Measurements from ENCODE around the gene RPS19.

RPS19 gene

DNA sequence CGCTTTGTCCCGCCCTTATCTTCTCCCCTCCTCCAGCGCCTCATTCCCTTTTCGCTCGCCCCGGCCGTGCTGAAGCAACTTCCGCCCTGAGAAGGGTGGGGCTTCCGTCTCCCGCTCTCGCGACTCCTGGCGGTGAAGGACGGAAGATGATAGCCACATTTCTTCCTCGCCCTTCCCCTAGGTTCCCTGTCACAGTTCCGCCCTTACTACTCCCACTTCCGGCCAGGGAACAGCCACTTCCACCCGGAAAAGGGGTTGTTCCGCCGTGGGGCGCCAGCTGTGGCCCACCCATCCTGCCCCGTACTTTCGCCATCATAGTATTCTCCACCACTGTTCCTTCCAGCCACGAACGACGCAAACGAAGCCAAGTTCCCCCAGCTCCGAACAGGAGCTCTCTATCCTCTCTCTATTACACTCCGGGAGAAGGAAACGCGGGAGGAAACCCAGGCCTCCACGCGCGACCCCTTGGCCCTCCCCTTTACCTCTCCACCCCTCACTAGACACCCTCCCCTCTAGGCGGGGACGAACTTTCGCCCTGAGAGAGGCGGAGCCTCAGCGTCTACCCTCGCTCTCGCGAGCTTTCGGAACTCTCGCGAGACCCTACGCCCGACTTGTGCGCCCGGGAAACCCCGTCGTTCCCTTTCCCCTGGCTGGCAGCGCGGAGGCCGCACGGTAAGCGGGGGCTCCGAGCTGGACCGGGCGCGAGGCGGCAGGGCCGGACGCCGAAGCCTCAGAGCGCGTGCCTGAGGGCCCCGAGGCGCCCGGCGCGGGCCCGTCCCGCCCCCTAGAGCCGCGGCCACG is at the start of gene RPS19:
RPS19 (plus strand) TSS at position 638 of the 801 bp plus-strand sequence. CDS start 520 bp downstream, outside the sequence.
- peak; percentile 97 for DNase-seq (ENCODE audit: low read depth, low spot score)

GRCh38 chr19:41810301-41810700 is 49.8 kb upstream of the RPS19 start:
- no peak for DNase-seq (ENCODE audit: low read depth, low spot score)

DNA sequence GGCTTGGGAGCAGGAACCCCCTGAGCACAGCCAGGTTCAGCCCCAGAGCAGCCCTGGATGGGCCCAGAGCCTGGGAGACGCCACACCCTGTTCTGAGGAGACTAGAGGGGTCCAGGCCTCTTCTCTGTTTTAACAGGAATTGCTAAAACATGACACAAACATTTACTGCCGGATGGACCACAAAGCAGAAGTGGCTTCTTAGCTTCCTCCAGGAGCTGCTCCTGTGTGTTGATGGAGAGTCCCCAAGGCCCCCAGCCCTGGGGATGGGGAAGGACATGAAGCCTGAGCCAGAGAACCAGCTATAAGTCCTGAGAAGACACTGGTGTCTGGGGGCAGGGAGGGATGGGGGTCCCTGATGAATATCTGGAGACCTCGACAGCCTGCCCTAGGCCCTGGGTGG is 49.0 kb upstream of the RPS19 start:
- no peak for DNase-seq (ENCODE audit: low read depth, low spot score)

GRCh38 chr19:41811981-41812380 is 48.1 kb upstream of the RPS19 start:
- DNase-seq (ENCODE audit: low read depth, low spot score) = no peak

DNA sequence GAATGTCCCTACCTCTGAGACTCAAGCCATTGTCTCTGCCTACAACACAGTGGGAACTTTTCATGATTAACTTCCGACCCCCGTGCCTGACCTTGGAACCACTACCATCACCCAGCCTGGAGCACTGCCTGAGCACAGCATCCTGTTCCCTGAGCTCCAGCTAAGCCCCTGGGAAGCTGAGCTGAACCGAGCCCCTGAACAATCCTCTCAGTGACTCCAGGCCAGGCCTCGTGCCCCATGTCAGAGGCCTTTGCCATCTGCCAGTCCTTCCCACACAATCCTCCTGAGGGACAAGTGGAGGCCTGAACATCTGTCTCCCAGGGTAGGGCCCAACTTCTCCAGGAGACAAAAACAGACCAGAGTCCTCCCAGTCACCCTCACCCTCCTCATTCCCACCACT is 46.1 kb upstream of the RPS19 start:
- DNase-seq (ENCODE audit: low read depth, low spot score) = no peak

- no peak for DNase-seq (ENCODE audit: low read depth, low spot score)
Observed at GRCh38 chr19:41815301-41815700, 44.8 kb upstream of the RPS19 start.

DNA sequence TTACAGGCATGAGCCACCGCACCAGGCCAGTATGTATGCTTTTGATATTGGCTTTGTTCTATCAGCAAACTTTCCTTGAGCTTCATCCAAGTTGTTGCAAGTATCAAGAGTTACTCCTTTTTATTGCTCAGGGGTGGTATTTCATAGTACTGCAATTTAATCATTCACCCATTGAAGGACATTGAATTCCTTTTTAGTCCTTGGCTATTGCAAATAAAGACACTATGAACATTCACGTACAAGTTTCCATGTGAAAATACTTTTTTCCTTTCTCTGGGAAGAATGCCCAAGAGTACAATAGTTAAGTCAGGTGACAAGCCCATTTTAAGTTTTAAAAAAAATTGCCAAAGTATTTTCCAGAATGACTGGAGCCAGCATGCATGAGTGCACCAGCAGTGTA is 43.3 kb upstream of the RPS19 start:
- DNase-seq (ENCODE audit: low read depth, low spot score) = no peak

DNA sequence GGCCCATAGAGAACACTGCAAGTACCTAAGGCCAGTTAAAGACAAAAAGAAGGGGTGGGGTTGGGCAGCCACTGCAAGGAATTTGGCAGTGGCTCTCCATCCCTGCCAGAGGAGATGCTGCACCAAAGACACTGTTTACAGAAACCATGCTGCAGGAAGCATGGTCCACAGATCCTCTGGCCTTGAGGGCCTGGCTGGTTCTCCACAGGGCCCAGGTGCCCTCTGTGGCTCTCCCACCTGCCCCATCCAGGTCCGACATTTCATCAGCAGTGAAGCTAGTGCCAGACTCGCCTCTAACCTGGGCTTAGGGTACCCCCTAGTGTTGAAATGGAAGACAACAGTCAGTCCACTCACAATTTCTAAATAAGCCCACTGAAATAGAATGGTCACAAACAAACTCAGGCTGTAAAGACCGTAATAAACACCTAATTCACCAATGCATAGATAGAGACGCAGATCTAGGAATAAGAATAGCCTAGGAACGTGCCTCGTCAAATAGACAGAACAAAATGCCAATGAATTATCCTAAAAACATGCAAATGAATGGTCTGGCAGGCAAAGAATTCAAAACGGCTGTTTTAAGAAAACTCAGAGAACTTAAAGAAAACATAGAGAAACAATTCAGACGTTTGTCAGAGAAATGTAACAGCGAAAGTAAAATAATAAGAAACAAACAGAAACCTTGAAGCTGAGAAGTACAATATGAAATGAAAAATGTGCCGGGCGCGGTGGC is 38.9 kb upstream of the RPS19 start:
- no peak for DNase-seq (ENCODE audit: low read depth, low spot score)

GRCh38 chr19:41837981-41838708 is 21.9 kb upstream of the RPS19 start:
- DNase-seq (ENCODE audit: low read depth, low spot score) = no peak

DNA sequence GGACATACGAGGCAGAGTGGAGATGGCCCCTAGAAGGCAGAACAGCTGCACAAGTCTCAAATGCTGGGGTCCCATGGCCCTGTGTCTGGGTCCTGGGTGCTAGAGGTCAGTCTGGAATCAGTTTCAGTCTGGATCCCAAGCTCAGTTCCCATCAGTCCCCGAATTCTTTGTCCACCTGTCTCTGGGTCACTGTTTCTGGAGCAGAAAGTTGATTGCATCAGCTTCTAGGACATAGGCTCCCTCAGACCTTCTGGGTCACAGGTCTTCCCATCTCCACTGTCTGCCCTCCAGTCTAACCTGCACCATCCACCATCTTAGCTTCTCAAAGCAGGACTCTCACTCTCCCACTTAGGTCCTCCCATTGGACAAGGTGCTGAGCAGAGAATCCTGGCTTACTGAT is 20.8 kb upstream of the RPS19 start:
- no peak for DNase-seq (ENCODE audit: low read depth, low spot score)

GRCh38 chr19:41843371-41843770 is 16.7 kb upstream of the RPS19 start:
- no peak for DNase-seq (ENCODE audit: low read depth, low spot score)

DNA sequence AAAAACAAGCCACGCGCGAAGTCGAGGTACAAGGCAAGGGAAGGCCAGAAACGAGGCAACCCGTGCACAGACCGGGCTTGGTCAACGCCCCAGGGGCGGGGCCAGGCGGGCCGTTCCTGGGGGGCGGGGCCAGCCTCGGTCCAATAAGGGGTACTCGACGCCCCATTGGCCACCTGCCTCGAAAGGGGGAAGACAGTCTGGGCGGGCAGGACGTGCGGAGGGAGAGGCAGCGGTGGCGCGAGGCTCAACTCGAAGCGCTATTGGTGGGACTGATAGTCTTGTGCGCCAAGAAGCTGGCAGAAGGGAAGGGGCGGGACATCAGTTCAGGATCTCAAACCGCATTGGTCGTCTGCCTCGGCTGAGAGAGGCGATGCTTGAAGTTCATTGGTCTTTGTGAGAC is 15.5 kb upstream of the RPS19 start, which contains the start of gene LYPD4:
LYPD4 (minus strand) TSS at position 83 of the 400 bp plus-strand sequence. CDS start 5,398 bp downstream, outside the sequence.
- DNase-seq (ENCODE audit: low read depth, low spot score) = no peak

DNA sequence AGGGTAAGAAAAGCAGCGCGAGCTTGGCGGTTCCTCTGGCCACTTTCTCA is 15.2 kb upstream of the RPS19 start, which contains the start of gene DMRTC2:
DMRTC2 (plus strand) TSS at position 42 of the 50 bp plus-strand sequence. CDS start 2,387 bp downstream, outside the sequence.
- no peak for DNase-seq (ENCODE audit: low read depth, low spot score)

DNA sequence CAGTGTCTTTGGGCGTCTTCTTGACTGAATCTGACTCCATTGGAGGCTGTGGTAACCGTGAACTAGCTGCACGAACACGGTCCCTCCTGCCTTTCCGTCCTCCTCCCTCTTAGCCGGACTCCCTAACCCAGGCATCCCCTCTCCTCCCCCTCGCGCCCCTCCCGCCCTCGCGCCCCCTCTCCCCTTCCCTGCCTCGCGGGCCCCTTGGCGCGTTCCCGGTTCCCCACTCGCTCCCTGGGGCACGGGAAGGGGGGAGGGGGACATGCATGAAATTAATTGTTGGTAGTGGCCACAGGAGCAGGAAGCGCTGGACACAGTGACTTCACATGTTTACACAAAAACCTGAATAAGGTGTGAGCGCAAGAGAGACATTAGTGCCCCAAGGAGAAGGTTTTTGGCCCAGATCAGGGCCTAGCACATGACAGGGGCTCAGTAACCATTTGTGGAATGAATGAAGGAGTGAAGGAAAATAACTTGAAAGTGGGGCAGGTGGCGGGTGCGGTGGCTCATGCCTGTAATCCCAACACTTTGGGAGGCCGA is 14.9 kb upstream of the RPS19 start:
- DNase-seq (ENCODE audit: low read depth, low spot score) = no peak

GRCh38 chr19:41847351-41848105 is 12.5 kb upstream of the RPS19 start:
- DNase-seq (ENCODE audit: low read depth, low spot score) = no peak

- DNase-seq (ENCODE audit: low read depth, low spot score) = no peak
Observed at GRCh38 chr19:41848666-41849065, 11.4 kb upstream of the RPS19 start.

DNA sequence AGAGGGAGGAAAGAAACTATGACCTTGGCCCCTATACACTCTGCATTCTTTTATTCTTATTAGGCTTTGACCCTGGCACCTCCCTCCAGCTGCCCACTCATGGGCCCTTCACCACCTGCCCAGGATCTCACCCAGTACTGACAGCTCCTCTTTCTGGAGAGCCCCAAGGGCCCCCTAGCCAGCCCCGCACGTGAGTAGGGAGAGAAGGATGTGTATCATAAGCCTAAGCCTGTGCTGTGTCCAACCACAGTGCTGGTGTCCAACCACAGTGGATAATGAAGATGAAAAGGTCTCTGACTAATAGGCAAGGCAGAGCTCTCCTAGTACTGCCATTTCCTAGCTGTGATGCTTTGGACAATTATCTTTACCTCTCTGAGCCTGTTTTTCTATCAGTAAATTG is 11.0 kb upstream of the RPS19 start:
- no peak for DNase-seq (ENCODE audit: low read depth, low spot score)

GRCh38 chr19:41850381-41850780 is 9.7 kb upstream of the RPS19 start:
- DNase-seq (ENCODE audit: low read depth, low spot score) = no peak

DNA sequence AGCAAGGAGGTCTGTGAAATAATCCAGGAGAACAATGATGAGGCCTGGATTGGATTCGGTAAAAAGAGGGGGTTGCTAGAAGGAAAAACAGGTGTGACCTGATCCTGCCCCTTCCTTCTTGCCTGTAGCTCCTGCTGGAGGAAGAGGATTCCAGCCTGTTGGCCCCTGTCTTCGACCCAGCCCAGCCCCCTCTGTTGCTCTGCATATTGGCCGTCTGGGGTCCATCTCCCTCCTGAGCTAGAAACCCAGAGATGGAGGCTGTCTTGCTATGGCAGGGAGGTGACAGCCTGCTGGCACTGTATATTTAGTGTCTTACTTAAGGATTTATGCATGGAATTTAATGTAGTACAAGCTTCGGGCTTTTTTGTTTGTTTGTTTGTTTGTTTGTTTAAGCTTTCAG is 8.6 kb upstream of the RPS19 start:
- DNase-seq (ENCODE audit: low read depth, low spot score) = no peak

GRCh38 chr19:41853344-41853743 is 6.7 kb upstream of the RPS19 start:
- DNase-seq (ENCODE audit: low read depth, low spot score) = no peak

- no peak for DNase-seq (ENCODE audit: low read depth, low spot score)
Observed at GRCh38 chr19:41853768-41854167, 6.3 kb upstream of the RPS19 start.

DNA sequence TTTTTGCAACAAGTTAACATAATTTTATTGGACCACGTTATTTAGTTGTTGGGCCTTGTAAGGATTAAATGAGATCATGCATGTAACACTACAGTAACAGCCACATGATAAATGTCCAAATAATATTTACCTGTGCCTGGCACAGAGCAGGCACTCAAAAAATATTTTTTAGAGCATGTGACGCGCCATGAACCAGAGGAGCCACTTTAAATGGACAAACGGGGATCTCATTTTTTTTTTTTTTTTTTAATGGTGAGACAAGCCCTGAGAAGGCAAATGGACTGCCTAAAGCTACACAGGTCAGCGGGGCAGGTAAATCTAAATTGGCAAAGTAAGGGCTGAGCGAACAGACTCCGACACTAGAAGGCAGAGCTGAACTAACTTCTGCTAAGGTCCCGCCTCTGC is 840 bp upstream of the RPS19 start:
- DNase-seq (ENCODE audit: low read depth, low spot score) = no peak

All from activated naive CD8-positive, alpha-beta T cell treated with anti-CD3 and anti-CD28 coated beads, Interleukin-2, amount 50 U/mL, for 16 hours (primary cell).